HEK293 (cell line): ENCODE measurements around the gene ERF.

Source experiments
- BCL11A ChIP-seq: fragments of 450-650 bp; formaldehyde crosslinking; IDR thresholded peaks from 2 replicates; pipeline ENCODE4 v1.5.1; 2016; ENCODE audit warnings: low read depth, missing biosample characterization, missing genetic modification characterization
- EGR2 ChIP-seq: fragments of 450-650 bp; formaldehyde crosslinking; IDR thresholded peaks from 2 replicates; pipeline ENCODE4 v1.5.1; 2016; ENCODE audit warnings: low read depth, missing biosample characterization, missing genetic modification characterization
- GFI1B ChIP-seq: fragments of 450-650 bp; formaldehyde crosslinking; IDR thresholded peaks from 2 replicates; pipeline ENCODE4 v1.5.1; 2016; ENCODE audit warnings: missing biosample characterization, missing genetic modification characterization
- HIC1 ChIP-seq: fragments of 450-650 bp; formaldehyde crosslinking; IDR thresholded peaks from 2 replicates; pipeline ENCODE4 v1.5.1; 2016; ENCODE audit warnings: missing biosample characterization, missing genetic modification characterization
- HOXA7 ChIP-seq: sonication (generic); formaldehyde crosslinking; IDR thresholded peaks from 2 replicates; pipeline ENCODE4 v1.8.1; 2022; ENCODE audit warnings: missing genetic modification reagents, borderline replicate concordance
- KLF17 ChIP-seq: fragments of 450-650 bp; formaldehyde crosslinking; IDR thresholded peaks from 2 replicates; pipeline ENCODE4 v1.5.1; 2016; ENCODE audit warnings: missing biosample characterization, missing genetic modification characterization
- MZF1 ChIP-seq: fragments of 450-650 bp; formaldehyde crosslinking; IDR thresholded peaks from 2 replicates; pipeline ENCODE4 v1.5.1; 2017; ENCODE audit warnings: missing biosample characterization, missing genetic modification characterization, borderline replicate concordance
- PRDM1 ChIP-seq: fragments of 450-650 bp; formaldehyde crosslinking; IDR thresholded peaks from 2 replicates; pipeline ENCODE4; 2016; ENCODE audit warnings: missing biosample characterization, missing genetic modification characterization
- PRDM6 ChIP-seq: fragments of 450-650 bp; formaldehyde crosslinking; IDR thresholded peaks from 2 replicates; pipeline ENCODE4 v1.5.1; 2017; ENCODE audit warnings: missing biosample characterization, missing genetic modification characterization
- RBAK ChIP-seq: fragments of 450-650 bp; formaldehyde crosslinking; IDR thresholded peaks from 2 replicates; pipeline ENCODE4 v1.5.1; 2016; ENCODE audit warnings: missing biosample characterization, missing genetic modification characterization
- TRIM28 ChIP-seq: IDR thresholded peaks from 2 replicates; pipeline ENCODE4 v1.6.1; 2011; ENCODE audit warnings: low read length, control low read depth, borderline replicate concordance
- ZBTB20 ChIP-seq: fragments of 450-650 bp; formaldehyde crosslinking; IDR thresholded peaks from 2 replicates; pipeline ENCODE4 v1.5.1; 2016; ENCODE audit warnings: missing biosample characterization, missing genetic modification characterization
- ZBTB48 ChIP-seq: fragments of 450-650 bp; formaldehyde crosslinking; IDR thresholded peaks from 2 replicates; pipeline ENCODE4 v1.5.1; 2016; ENCODE audit warnings: missing biosample characterization, missing genetic modification characterization
- ZBTB49 ChIP-seq: fragments of 450-650 bp; formaldehyde crosslinking; IDR thresholded peaks from 2 replicates; pipeline ENCODE4 v1.5.1; 2016; ENCODE audit warnings: missing biosample characterization, missing genetic modification characterization, low read depth
- ZBTB7A ChIP-seq: fragments of 450-650 bp; formaldehyde crosslinking; IDR thresholded peaks from 2 replicates; pipeline ENCODE4 v1.5.1; 2016; ENCODE audit warnings: low read depth, missing biosample characterization, missing genetic modification characterization
- ZNF121 ChIP-seq: fragments of 450-650 bp; formaldehyde crosslinking; IDR thresholded peaks from 2 replicates; pipeline ENCODE4 v1.5.1; 2016; ENCODE audit warnings: missing biosample characterization, missing genetic modification characterization
- ZNF138 ChIP-seq: fragments of 450-650 bp; formaldehyde crosslinking; IDR thresholded peaks from 2 replicates; pipeline ENCODE4 v1.5.1; 2016; ENCODE audit warnings: missing biosample characterization, missing genetic modification characterization, borderline replicate concordance
- ZNF19 ChIP-seq: fragments of 450-650 bp; formaldehyde crosslinking; IDR thresholded peaks from 2 replicates; pipeline ENCODE4; 2016; ENCODE audit warnings: missing biosample characterization, missing genetic modification characterization, low read depth
- ZNF24 ChIP-seq: fragments of 450-650 bp; formaldehyde crosslinking; IDR thresholded peaks from 2 replicates; pipeline ENCODE4 v1.5.1; 2016; ENCODE audit warnings: missing biosample characterization, missing genetic modification characterization
- ZNF248 ChIP-seq: fragments of 450-650 bp; formaldehyde crosslinking; IDR thresholded peaks from 2 replicates; pipeline ENCODE4 v1.5.1; 2017; ENCODE audit warnings: missing biosample characterization, missing genetic modification characterization
- ZNF280D ChIP-seq: fragments of 450-650 bp; formaldehyde crosslinking; IDR thresholded peaks from 2 replicates; pipeline ENCODE4 v1.5.1; 2016; ENCODE audit warnings: missing biosample characterization, missing genetic modification characterization
- ZNF362 ChIP-seq: fragments of 450-650 bp; formaldehyde crosslinking; IDR thresholded peaks from 2 replicates; pipeline ENCODE4 v1.5.1; 2016; ENCODE audit warnings: missing biosample characterization, missing genetic modification characterization
- ZNF610 ChIP-seq: fragments of 450-650 bp; formaldehyde crosslinking; IDR thresholded peaks from 2 replicates; pipeline ENCODE4 v1.5.1; 2016; ENCODE audit warnings: missing biosample characterization, missing genetic modification characterization, borderline replicate concordance
- ZNF626 ChIP-seq: fragments of 450-650 bp; sonication (Bioruptor Pico); formaldehyde crosslinking; IDR thresholded peaks from 2 replicates; pipeline ENCODE4 v1.5.1; 2018; ENCODE audit warnings: missing biosample characterization, missing genetic modification characterization, inconsistent platforms
- ZNF664 ChIP-seq: fragments of 450-650 bp; formaldehyde crosslinking; IDR thresholded peaks from 2 replicates; pipeline ENCODE4 v1.5.1; 2016; ENCODE audit warnings: missing biosample characterization, missing genetic modification characterization
- ZNF792 ChIP-seq: fragments of 450-650 bp; formaldehyde crosslinking; IDR thresholded peaks from 2 replicates; pipeline ENCODE4 v1.5.1; 2016; ENCODE audit warnings: missing biosample characterization, missing genetic modification characterization
- ZNF837 ChIP-seq: fragments of 450-650 bp; formaldehyde crosslinking; IDR thresholded peaks from 2 replicates; pipeline ENCODE4 v1.5.1; 2016; ENCODE audit warnings: missing biosample characterization, missing genetic modification characterization
- ZSCAN23 ChIP-seq: fragments of 450-650 bp; formaldehyde crosslinking; IDR thresholded peaks from 2 replicates; pipeline ENCODE4 v1.5.1; 2016; ENCODE audit warnings: missing biosample characterization, missing genetic modification characterization

ERF gene

GRCh38 chr19:42283188-42284065 is 28.5 kb upstream of the ERF start (continued):
- TF ChIP-seq HIC1 (peak; percentile 100), ZNF121 (tag by site-specific recombination) (0 out of 2 replicates have a peak, but pooled peaks have one; percentile 9), HOXA7 (no peak), TRIM28 (no peak; the same call in 1 of the 2 replicates), ZNF248 (tag by site-specific recombination) (peak; percentile 81; the same call in 1 of the 2 replicates), ZBTB20 (peak; percentile 97), PRDM6 (tag by site-specific recombination) (no peak), ZBTB7A (tag by site-specific recombination) (peak; percentile 93), ZNF664 (tag by site-specific recombination) (no peak), EGR2 (tag by site-specific recombination) (peak; percentile 100), ZNF19 (no peak), ZNF610 (tag by site-specific recombination) (0 out of 2 replicates have a peak, but pooled peaks have one; percentile 19), ZSCAN23 (tag by site-specific recombination) (peak; percentile 65; the same call in 1 of the 2 replicates), ZNF280D (tag by site-specific recombination) (peak; percentile 35; the same call in 1 of the 2 replicates), ZNF138 (tag by site-specific recombination) (no peak), KLF17 (peak; percentile 83; the same call in 1 of the 2 replicates), BCL11A (peak; percentile 88), ZNF792 (tag by site-specific recombination) (peak; percentile 31; the same call in 1 of the 2 replicates), ZNF24 (tag by site-specific recombination) (peak; percentile 59; the same call in 1 of the 2 replicates), ZBTB48 (tag by site-specific recombination) (peak; percentile 95), ZBTB49 (tag by site-specific recombination) (no peak), GFI1B (tag by site-specific recombination) (no peak), PRDM1 (peak; percentile 78), ZNF362 (tag by site-specific recombination) (no peak), ZNF837 (tag by site-specific recombination) (0 out of 2 replicates have a peak, but pooled peaks have one; percentile 88), ZNF626 (tag by site-specific recombination) (no peak), RBAK (tag by site-specific recombination) (no peak), MZF1 (tag by site-specific recombination) (no peak)
